A673 (cell line): ENCODE data around the gene GREB1L.

Experiments
- CTCF ChIP-seq: fragments of 300-800, 200-600 bp; sonication (generic); conservative IDR thresholded peaks from 2 replicates; pipeline ENCODE4 v1.5.1; 2017; ENCODE audit warnings: low read depth, mild to moderate bottlenecking, antibody characterized with exemption, low read length, moderate library complexity, mixed read lengths
- EZH2 ChIP-seq: fragments of 200-600 bp; sonication (generic); IDR thresholded peaks from 2 replicates; pipeline ENCODE4 v1.6.1; 2017; ENCODE audit warnings: borderline replicate concordance, low read depth, mild to moderate bottlenecking, mixed read lengths, antibody characterized with exemption, low read length; ENCODE audit not compliant: poor library complexity, severe bottlenecking

GRCh38 chr18:21383031-21383430 lies 141.0 kb downstream of the GREB1L start:
- TF ChIP-seq EZH2 (no peak), CTCF (no peak)
